ENCODE measurements around the gene ZNF516. TPM values are rescaled to one million over a fixed set of nuclear protein-coding genes. Genes with fewer than 3 reads are reported as not detected.

Gene ZNF516
- total RNA-seq, 1 donor from 2014 or later, result 83.2 TPM

DNA sequence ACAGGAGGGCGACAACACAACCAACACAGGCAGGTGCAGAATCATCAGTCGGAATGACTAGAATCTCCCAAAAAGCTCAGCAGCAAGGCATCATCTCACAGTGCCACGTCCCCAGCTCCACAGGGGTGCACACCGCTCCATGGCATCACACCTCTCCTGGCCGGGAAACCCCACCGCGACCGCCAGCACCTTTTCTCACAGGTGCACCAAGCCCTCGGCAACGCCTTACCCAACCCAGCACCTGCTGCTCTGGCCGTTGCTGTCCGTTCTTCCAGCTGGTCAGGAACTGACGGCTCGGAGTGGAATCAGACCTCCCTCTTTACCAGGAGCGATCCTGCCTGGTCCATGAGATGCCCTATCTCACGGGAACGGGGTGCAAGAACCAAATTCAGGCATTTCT is 61.3 kb downstream of the ZNF516 start:
- no peak for DNase-seq (ENCODE audit: low spot score)
- H3K36me3 Mint-ChIP-seq (ENCODE audit: low read depth, unreplicated experiment), result peaks cover 36% of the 10 kb centered on the region
- no peak overlapping the region for H3K4me3 Mint-ChIP-seq (ENCODE audit: unreplicated experiment)
- H3K27ac Mint-ChIP-seq (ENCODE audit: unreplicated experiment), result peak overlapping the region; percentile 51
- no peaks in the 10 kb centered on the region for H3K9me3 Mint-ChIP-seq (ENCODE audit: unreplicated experiment)
- peaks cover 8% of the 10 kb centered on the region for H3K27me3 Mint-ChIP-seq (ENCODE audit: unreplicated experiment)
- TF ChIP-seq, protein P1, sequence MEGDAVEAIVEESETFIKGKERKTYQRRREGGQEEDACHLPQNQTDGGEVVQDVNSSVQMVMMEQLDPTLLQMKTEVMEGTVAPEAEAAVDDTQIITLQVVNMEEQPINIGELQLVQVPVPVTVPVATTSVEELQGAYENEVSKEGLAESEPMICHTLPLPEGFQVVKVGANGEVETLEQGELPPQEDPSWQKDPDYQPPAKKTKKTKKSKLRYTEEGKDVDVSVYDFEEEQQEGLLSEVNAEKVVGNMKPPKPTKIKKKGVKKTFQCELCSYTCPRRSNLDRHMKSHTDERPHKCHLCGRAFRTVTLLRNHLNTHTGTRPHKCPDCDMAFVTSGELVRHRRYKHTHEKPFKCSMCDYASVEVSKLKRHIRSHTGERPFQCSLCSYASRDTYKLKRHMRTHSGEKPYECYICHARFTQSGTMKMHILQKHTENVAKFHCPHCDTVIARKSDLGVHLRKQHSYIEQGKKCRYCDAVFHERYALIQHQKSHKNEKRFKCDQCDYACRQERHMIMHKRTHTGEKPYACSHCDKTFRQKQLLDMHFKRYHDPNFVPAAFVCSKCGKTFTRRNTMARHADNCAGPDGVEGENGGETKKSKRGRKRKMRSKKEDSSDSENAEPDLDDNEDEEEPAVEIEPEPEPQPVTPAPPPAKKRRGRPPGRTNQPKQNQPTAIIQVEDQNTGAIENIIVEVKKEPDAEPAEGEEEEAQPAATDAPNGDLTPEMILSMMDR (IDR thresholded peaks at IDR 0.05; ENCODE audit: unreplicated experiment), result no peak
- peaks cover 59% of the 10 kb centered on the region for H3K4me1 Mint-ChIP-seq (ENCODE audit: unreplicated experiment)

DNA sequence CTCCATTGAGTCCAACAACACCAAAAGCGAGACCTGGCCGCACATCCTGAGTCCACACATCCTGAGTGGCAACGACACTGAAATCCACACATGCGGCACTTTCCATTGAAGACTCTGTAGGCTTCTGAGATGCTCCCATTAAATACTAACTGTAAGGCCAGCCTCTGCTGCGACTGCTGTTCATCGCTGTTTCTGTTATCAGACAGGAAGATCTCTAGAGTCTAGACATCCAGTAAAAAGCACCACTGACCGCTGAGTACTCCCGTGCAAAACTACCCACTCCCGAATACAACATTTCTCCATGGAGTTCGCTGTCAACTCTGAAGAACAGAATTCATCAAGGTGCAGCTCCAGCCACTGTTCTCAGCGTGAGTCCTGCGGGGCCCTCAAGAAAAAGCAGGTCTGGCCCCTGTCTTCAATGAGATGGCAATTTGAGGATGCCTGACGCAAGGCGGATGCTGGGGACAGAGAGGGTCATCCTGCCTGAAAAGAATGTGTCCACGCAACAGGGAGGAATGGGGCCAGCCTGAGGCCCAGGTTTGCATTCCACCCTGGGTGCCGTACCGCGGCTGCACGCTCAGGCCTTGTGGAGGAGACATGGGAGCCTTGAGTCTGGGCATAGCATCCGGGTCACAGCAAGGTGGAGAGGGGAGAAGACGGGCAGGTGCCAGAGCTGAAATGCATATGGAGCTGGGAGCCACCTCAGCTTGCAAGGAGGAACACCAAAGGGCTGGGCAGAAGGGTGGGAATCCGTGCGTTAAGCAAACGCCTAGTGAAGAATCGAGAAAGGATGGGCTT is 61.9 kb downstream of the ZNF516 start:
- Mint-ChIP-seq H3K36me3 (ENCODE audit: low read depth, unreplicated experiment) (peaks cover 36% of the 10 kb centered on the region), H3K27ac (ENCODE audit: unreplicated experiment) (peak overlapping the region; percentile 24), H3K9me3 (ENCODE audit: unreplicated experiment) (no peaks in the 10 kb centered on the region), H3K4me1 (ENCODE audit: unreplicated experiment) (peaks cover 62% of the 10 kb centered on the region), H3K4me3 (ENCODE audit: unreplicated experiment) (peak overlapping the region; percentile 80), H3K27me3 (ENCODE audit: unreplicated experiment) (peaks cover 8% of the 10 kb centered on the region)
- DNase-seq (ENCODE audit: low spot score), result no peak
- TF ChIP-seq, protein P1 (IDR thresholded peaks at IDR 0.05; ENCODE audit: unreplicated experiment), result no peak

DNA sequence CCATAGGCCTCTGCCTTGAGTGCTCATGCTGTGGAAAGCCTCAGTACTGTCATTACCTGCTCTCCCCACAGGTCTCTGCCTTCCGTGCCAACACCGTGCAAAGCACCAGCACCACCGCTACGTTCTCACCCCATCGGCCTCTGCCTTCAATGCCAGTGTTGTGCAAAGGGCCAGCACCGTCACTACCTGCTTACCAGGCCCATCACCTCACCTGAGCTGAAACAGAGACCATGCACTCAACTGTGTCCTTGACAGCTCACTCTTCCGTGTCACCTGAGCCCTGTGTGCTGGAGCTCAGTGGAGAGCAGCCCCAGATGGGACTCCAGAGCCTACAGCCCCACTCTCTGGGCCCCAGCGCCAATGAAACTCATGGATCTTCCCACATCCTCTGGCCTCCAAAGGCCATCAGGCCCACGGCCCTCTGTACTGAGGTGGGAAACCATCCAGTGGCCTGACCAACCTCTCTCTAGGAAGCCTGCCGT is 62.7 kb downstream of the ZNF516 start:
- Mint-ChIP-seq H3K4me3 (ENCODE audit: unreplicated experiment) (peak overlapping the region; percentile 80), H3K27me3 (ENCODE audit: unreplicated experiment) (peaks cover 8% of the 10 kb centered on the region), H3K27ac (ENCODE audit: unreplicated experiment) (peak overlapping the region; percentile 24), H3K9me3 (ENCODE audit: unreplicated experiment) (no peaks in the 10 kb centered on the region), H3K36me3 (ENCODE audit: low read depth, unreplicated experiment) (peaks cover 33% of the 10 kb centered on the region), H3K4me1 (ENCODE audit: unreplicated experiment) (peaks cover 56% of the 10 kb centered on the region)
- no peak for DNase-seq (ENCODE audit: low spot score)
- TF ChIP-seq, protein P1 (IDR thresholded peaks at IDR 0.05; ENCODE audit: unreplicated experiment), result no peak

DNA sequence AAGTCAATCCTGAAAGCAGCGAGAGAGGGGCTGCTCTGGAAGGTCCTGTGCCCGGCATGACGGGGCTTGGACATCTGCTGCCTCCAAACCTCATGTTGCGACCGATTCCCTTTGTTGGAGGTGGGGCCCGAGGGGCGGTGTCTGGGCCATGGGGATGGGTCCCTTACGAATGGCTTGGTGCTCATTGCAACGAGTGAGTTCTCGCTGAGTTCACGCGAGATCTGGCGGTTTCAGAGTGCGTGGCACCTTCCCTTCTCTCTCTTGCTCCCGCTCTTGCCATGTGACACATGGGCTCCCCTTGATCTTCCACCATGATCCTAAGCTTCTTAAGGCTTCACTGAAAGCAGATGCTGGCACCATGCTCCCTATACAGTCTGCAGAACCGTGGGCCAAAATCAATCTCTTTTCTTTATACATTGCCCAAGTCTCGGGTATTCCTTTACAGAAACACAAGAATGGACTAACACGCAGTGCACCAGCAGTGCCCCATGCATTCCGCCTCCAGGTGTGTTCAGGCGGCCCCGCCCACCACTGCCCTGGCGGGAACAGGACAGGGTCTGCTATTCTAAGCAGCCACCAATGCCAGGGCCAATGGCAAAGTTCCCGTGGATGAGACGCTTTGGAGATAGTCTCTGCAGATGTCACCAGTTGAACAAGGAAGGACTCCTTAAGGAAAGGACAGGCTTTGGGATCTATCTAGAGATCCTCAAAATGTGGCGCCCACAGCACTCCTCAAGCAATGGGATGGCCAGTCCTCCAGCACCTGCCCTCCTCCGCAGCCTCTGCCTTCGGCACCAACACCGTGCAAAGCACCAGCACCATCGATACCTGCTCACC is 63.4 kb downstream of the ZNF516 start:
- H3K4me1 Mint-ChIP-seq (ENCODE audit: unreplicated experiment), result peaks cover 49% of the 10 kb centered on the region
- H3K9me3 Mint-ChIP-seq (ENCODE audit: unreplicated experiment), result no peaks in the 10 kb centered on the region
- no peak overlapping the region for H3K27ac Mint-ChIP-seq (ENCODE audit: unreplicated experiment)
- peaks cover 30% of the 10 kb centered on the region for H3K36me3 Mint-ChIP-seq (ENCODE audit: low read depth, unreplicated experiment)
- no peak for DNase-seq (ENCODE audit: low spot score)
- TF ChIP-seq, protein P1 (IDR thresholded peaks at IDR 0.05; ENCODE audit: unreplicated experiment), result no peak
- peak overlapping the region; percentile 51 for H3K4me3 Mint-ChIP-seq (ENCODE audit: unreplicated experiment)
- peaks cover 8% of the 10 kb centered on the region for H3K27me3 Mint-ChIP-seq (ENCODE audit: unreplicated experiment)
